ENCODE results near the gene MAS1.

- TF ChIP-seq EZH2phosphoT487 (IDR thresholded peaks at IDR 0.05; ENCODE audit: borderline replicate concordance) (no peak), CTCF (conservative IDR thresholded peaks at IDR 0.05; ENCODE audit: low read length) (no peak)
Observed at GRCh38 chr6:159892053-159892452, 1.3 kb downstream of the MAS1 start.

All from Loucy (cell line).